ENCODE results near the gene ASTN2.

- no peak for TF ChIP-seq CTCF (IDR thresholded peaks at IDR 0.05; ENCODE audit: borderline replicate concordance, extremely low read depth, low read length, poor library complexity, severe bottlenecking)
- TF ChIP-seq EZH2 (IDR thresholded peaks at IDR 0.05; ENCODE audit: borderline replicate concordance, low read depth, low read length, severe bottlenecking), result no peak
Observed at GRCh38 chr9:117437283-117437682, 22.4 kb upstream of the ASTN2 start.

All from DND-41 (cell line).